Raji (cell line): ENCODE data around the gene MANEA.

Experiments
- POLR2A ChIP-seq: IDR thresholded peaks from 2 replicates; pipeline ENCODE4 v1.6.1; 2011; ENCODE audit warnings: low read depth, low read length, control low read depth; ENCODE audit not compliant: insufficient read depth

The MANEA gene

GRCh38 chr6:95577304-95578105 lies at the start of gene MANEA:
TSS of gene MANEA (plus strand) at chr6:95577535. CDS start at chr6:95586440, 8,905 bp downstream.
- peak; percentile 73 for TF ChIP-seq POLR2A

- no peak for TF ChIP-seq POLR2A
Observed at GRCh38 chr6:95529762-95530161, 47.6 kb upstream of the MANEA start.

- no peak for TF ChIP-seq POLR2A
Observed at GRCh38 chr6:95530176-95530819, 47.0 kb upstream of the MANEA start.

GRCh38 chr6:95543798-95544197 lies 33.5 kb upstream of the MANEA start:
- TF ChIP-seq POLR2A, result no peak

GRCh38 chr6:95544517-95545225 lies 32.7 kb upstream of the MANEA start:
- TF ChIP-seq POLR2A, result no peak

- TF ChIP-seq POLR2A, result no peak
Observed at GRCh38 chr6:95545226-95545625, 32.1 kb upstream of the MANEA start.

- no peak for TF ChIP-seq POLR2A
Observed at GRCh38 chr6:95545686-95546085, 31.6 kb upstream of the MANEA start.

- no peak for TF ChIP-seq POLR2A
Observed at GRCh38 chr6:95546148-95546547, 31.2 kb upstream of the MANEA start.

GRCh38 chr6:95547043-95547442 lies 30.3 kb upstream of the MANEA start:
- no peak for TF ChIP-seq POLR2A

GRCh38 chr6:95548188-95548786 lies 29.0 kb upstream of the MANEA start:
- TF ChIP-seq POLR2A, result no peak

- no peak for TF ChIP-seq POLR2A
Observed at GRCh38 chr6:95551678-95552324, 25.5 kb upstream of the MANEA start.

GRCh38 chr6:95553880-95554279 lies 23.5 kb upstream of the MANEA start:
- no peak for TF ChIP-seq POLR2A

- no peak for TF ChIP-seq POLR2A
Observed at GRCh38 chr6:95569560-95569959, 7.8 kb upstream of the MANEA start.

GRCh38 chr6:95572098-95572497 lies 5.2 kb upstream of the MANEA start:
- TF ChIP-seq POLR2A, result no peak

GRCh38 chr6:95574811-95575210 lies 2.5 kb upstream of the MANEA start:
- TF ChIP-seq POLR2A, result no peak
